Breast epithelium (tissue), 3 donors: ENCODE data around the gene MIEF2.

Experiments used
- POLR2AphosphoS5 ChIP-seq, 3 donors: sonication (generic); formaldehyde crosslinking; IDR thresholded peaks; one replicate each; pipeline ENCODE4 v1.6.1; 2017; ENCODE audit warnings: antibody characterized with exemption in 3 of 3
- TF ChIP-seq, protein P1 (sequence below), 3 donors: fragments of 450-650 bp; IDR thresholded peaks; one replicate each; pipeline ENCODE4 v1.5.1; 2016 to 2017; ENCODE audit warnings: antibody characterized with exemption in 3 of 3, mild to moderate bottlenecking in 3 of 3, moderate library complexity in 3 of 3

- TF ChIP-seq, protein P1, sequence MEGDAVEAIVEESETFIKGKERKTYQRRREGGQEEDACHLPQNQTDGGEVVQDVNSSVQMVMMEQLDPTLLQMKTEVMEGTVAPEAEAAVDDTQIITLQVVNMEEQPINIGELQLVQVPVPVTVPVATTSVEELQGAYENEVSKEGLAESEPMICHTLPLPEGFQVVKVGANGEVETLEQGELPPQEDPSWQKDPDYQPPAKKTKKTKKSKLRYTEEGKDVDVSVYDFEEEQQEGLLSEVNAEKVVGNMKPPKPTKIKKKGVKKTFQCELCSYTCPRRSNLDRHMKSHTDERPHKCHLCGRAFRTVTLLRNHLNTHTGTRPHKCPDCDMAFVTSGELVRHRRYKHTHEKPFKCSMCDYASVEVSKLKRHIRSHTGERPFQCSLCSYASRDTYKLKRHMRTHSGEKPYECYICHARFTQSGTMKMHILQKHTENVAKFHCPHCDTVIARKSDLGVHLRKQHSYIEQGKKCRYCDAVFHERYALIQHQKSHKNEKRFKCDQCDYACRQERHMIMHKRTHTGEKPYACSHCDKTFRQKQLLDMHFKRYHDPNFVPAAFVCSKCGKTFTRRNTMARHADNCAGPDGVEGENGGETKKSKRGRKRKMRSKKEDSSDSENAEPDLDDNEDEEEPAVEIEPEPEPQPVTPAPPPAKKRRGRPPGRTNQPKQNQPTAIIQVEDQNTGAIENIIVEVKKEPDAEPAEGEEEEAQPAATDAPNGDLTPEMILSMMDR (IDR thresholded peaks at IDR 0.05): no peak
- no peak for TF ChIP-seq POLR2AphosphoS5 (IDR thresholded peaks at IDR 0.05)
Observed at GRCh38 chr17:18238299-18238698, 22.2 kb upstream of the MIEF2 start.
